C4-2B (cell line): ENCODE data around the gene RIPOR2.
"Not testable (repeated sequence)": the region's sequence is repeated elsewhere in the genome, so short reads cannot be mapped to it uniquely, and the experiment has no call there.

Experiments used
- H3K27ac ChIP-seq: fragments of 450-650 bp; 2 replicates; pipeline ENCODE4 v1.5.1; 2017
- ZFX ChIP-seq: fragments of 450-650 bp; IDR thresholded peaks from 2 replicates; pipeline ENCODE4 v1.6.1; 2017
- TF ChIP-seq, protein P1 (sequence below): fragments of 450-650 bp; conservative IDR thresholded peaks from 2 replicates; pipeline ENCODE4 v1.5.1; 2017; ENCODE audit warnings: mild to moderate bottlenecking

RIPOR2 gene

DNA sequence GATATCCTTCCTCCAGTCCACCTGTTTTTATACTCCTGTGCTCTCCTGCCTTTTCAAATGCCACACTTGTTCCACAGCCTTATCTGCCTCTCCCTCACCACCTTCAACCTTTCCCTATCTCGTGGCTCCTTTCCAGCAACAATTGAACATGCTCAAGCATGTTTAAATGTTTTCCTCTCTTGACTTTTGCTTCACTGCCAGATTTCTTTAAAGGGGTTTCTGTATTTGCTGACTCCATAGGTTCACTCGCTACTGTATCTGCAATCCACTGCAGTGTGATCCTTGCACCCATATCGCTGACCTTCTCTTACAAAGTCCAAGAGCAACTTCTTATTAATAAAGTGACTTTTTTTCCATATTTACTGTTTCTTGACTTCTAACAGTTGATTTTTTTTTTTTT, 172.2 kb downstream of the RIPOR2 start:
- TF ChIP-seq ZFX = no peak
- TF ChIP-seq, protein P1, sequence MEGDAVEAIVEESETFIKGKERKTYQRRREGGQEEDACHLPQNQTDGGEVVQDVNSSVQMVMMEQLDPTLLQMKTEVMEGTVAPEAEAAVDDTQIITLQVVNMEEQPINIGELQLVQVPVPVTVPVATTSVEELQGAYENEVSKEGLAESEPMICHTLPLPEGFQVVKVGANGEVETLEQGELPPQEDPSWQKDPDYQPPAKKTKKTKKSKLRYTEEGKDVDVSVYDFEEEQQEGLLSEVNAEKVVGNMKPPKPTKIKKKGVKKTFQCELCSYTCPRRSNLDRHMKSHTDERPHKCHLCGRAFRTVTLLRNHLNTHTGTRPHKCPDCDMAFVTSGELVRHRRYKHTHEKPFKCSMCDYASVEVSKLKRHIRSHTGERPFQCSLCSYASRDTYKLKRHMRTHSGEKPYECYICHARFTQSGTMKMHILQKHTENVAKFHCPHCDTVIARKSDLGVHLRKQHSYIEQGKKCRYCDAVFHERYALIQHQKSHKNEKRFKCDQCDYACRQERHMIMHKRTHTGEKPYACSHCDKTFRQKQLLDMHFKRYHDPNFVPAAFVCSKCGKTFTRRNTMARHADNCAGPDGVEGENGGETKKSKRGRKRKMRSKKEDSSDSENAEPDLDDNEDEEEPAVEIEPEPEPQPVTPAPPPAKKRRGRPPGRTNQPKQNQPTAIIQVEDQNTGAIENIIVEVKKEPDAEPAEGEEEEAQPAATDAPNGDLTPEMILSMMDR = no peak
- no peak overlapping the region for H3K27ac ChIP-seq

DNA sequence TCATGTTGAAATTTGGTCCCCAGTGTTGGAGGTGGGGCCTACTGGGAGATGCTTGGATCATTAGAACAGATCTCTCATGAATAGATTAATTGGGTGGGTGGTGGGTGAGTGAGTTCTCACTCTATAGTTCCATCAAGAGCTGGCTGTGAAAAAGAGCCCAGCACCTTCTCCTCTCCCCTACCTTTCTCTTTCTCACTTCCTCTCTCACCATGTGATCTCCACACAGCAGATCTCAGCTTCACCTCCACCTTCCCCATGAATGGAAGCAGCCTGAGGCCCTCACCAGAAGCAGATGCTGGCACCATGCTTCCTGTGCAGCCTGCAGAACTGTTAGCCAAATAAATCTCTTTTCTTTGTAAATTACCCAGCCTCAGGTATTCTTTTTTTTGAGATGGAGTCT, 173.9 kb downstream of the RIPOR2 start:
- TF ChIP-seq, protein P1 = no peak
- TF ChIP-seq ZFX = no peak
- H3K27ac ChIP-seq = no peak overlapping the region

DNA sequence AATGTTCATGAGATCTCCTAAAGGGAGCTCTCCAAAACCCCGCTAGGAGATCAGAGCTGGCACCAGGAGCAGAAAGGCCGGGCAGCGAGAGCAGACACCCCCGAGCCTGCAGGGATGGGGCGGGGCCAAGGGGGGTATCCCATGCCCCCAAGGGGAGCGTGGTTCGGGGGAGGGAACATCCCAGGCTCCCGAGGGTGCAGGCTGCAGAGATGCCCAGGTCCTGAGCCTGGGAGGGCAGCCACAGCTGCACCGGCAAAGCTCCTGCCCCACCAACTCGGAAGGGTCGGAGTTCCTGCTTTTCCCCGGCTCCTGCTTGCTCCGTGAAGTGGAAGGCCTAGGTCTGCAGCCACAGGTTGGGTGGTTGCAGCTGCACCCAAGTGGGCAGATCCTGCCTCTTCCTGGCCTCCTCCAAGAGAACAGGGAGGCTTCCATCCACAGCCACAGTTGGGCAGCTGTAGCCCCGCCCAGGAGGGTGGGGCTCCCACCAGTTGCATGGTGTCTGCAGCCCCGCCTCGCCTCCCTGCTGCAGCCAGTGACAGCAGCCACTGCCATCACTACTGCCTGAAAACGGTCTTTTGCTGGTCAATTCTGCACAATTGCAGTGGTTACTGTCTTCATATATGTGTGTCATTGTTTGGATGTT, 174.4 kb downstream of the RIPOR2 start:
- no peak overlapping the region for H3K27ac ChIP-seq
- TF ChIP-seq, protein P1 = no peak
- TF ChIP-seq ZFX = no peak

DNA sequence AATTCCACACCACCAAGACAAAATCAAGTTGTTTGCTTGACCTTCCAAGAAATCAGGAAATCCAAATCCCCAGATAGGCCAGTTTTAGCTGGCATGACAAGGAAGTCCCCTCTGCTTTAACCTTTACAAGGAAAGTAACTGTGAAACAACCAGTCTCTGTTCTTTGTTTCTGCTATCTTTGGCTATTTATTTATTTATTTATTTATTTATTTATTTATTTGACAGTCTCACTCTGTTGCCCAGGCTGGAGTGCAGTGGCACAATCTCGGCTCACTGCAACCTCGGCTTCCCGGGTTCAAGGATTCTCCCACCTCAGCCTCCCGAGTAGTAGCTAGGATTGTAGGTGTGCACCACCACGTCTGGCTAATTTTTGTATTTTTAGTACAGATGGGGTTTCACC, 175.6 kb downstream of the RIPOR2 start:
- no peak overlapping the region for H3K27ac ChIP-seq
- TF ChIP-seq ZFX = no peak
- TF ChIP-seq, protein P1 = no peak

DNA sequence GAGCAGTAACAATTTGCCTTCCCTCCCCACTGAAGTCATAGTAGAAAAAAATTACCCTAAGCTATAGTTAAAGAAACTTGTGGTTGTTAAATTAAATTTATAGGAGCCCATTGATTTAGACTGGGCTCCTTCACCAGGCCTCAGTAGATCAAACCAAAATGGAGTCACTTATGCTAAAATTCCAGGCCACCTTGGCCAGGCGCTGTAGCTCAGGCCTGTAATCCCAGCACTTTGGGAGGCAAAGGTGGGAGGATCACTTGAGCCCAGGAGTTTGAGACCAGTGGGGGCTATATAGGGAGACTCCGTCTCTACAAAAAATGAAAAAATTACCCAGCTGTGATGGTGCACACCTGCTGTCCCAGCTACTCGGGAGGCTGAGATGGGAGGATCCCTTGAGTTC, 176.0 kb downstream of the RIPOR2 start:
- no peak overlapping the region for H3K27ac ChIP-seq
- TF ChIP-seq ZFX = no peak
- TF ChIP-seq, protein P1 = no peak

DNA sequence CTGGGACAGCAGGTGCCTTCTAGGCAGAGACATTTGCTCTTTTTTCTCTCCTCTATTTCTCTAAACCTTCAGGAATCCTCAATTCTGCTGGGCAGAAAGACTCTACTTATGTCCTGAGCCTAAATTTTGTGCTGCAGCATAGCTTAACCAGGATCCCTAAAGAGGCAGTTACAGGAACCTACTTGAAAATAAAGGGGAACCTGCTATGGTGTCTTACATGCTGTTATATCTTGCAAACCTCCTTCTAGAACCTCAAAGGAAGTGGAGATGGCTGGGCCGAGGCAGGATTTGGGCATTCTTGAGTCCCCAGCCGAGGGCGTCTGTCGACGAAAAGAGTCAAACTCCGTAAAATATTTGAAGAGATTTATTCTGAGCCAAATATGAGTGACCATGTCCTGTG, 178.1 kb downstream of the RIPOR2 start:
- TF ChIP-seq, protein P1 = no peak
- TF ChIP-seq ZFX = no peak
- H3K27ac ChIP-seq = no peak overlapping the region

DNA sequence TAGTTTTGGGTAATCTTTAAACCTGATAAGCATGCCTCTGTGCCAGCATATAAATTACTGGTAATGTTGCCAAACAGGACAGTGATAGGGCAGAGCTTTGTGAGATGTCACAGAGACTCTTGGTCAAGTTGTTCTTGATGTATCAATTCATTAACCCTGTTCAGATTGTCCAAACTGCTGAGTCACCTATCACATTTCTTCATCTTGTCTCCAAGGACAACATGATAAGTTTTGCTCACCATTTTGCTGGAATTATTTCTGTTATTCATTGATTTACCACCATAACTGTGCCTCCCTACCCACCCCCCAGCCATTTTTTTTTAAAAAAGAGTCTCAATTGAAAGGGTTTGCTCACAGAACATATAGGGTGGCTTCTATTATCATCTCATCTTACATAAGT, 180.5 kb downstream of the RIPOR2 start:
- no peak overlapping the region for H3K27ac ChIP-seq
- no peak for TF ChIP-seq ZFX
- TF ChIP-seq, protein P1 = no peak

DNA sequence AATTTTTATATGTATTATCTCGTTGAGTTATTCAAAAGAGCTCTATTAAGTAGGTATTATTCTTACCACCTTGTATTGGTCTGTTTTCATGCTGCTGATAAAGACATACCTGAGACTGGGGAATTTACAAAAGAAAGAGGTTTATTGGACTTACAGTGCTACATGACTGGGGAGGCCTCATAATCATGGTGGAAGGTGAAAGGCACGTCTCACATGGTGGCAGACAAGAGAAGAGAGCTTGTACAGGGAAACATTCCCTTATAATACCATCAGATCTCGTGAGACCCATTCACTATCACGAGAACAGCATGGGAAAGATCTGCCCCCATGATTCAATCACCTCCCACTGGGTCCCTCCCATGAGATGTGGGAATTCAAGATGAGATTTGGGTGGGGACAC, 181.4 kb downstream of the RIPOR2 start:
- H3K27ac ChIP-seq = not testable (repeated sequence)
